Sigmoid colon (tissue), 4 donors: ENCODE measurements around the gene PDE6B.

Experiments
- CTCF ChIP-seq, 4 experiments: fragments of 450-650 bp in 3 of 4; fragments of 200-600 bp in 1 of 4; IDR thresholded peaks; one replicate each; pipeline ENCODE4 v1.5.1; 2016 to 2019; ENCODE audit warnings: antibody characterized with exemption in 4 of 4, mild to moderate bottlenecking in 3 of 4, moderate library complexity in 2 of 4
- POLR2A ChIP-seq, 2 donors: fragments of 450-650 bp; IDR thresholded peaks; one replicate each; pipeline ENCODE4 v1.6.1; 2016; ENCODE audit warnings: antibody characterized with exemption in 2 of 2, mild to moderate bottlenecking in 2 of 2, moderate library complexity in 2 of 2
- POLR2AphosphoS5 ChIP-seq, 4 donors: sonication (generic); formaldehyde crosslinking; IDR thresholded peaks; one replicate each; pipeline ENCODE4 v1.6.1; 2017; ENCODE audit warnings: antibody characterized with exemption in 4 of 4

GRCh38 chr4:688854-689681 lies 63.7 kb downstream of the PDE6B start, which contains the start of gene SLC49A3:
- TF ChIP-seq CTCF (IDR thresholded peaks at IDR 0.05) (no peak), POLR2A (IDR thresholded peaks at IDR 0.05) (no peak), POLR2AphosphoS5 (IDR thresholded peaks at IDR 0.05) (no peak)
